ENCODE measurements around the gene CCDC81.
A peak's percentile ranks its signal among the peaks of the same experiment; 100 is the strongest.
"Not testable (repeated sequence)": the region's sequence is repeated elsewhere in the genome, so short reads cannot be mapped to it uniquely, and the experiment has no call there.

CCDC81 gene

GRCh38 chr11:86388198-86388597 lies 13.5 kb downstream of the CCDC81 start:
- DNase-seq (ENCODE audit: low spot score), result no peak

- no peak for DNase-seq (ENCODE audit: low spot score)
Observed at GRCh38 chr11:86390487-86390886, 15.8 kb downstream of the CCDC81 start.

- DNase-seq (ENCODE audit: low spot score), result no peak
Observed at GRCh38 chr11:86395061-86395551, 20.4 kb downstream of the CCDC81 start.

- DNase-seq (ENCODE audit: low spot score), result no peak
Observed at GRCh38 chr11:86396396-86396795, 21.7 kb downstream of the CCDC81 start.

GRCh38 chr11:86397351-86397750 lies 22.7 kb downstream of the CCDC81 start:
- DNase-seq (ENCODE audit: low spot score), result no peak

GRCh38 chr11:86398106-86398505 lies 23.4 kb downstream of the CCDC81 start:
- DNase-seq (ENCODE audit: low spot score), result no peak

GRCh38 chr11:86403458-86403857 lies 28.8 kb downstream of the CCDC81 start:
- no peak for DNase-seq (ENCODE audit: low spot score)

GRCh38 chr11:86408845-86409244 lies 34.2 kb downstream of the CCDC81 start:
- DNase-seq (ENCODE audit: low spot score), result no peak

- no peak for DNase-seq (ENCODE audit: low spot score)
Observed at GRCh38 chr11:86414032-86414431, 39.3 kb downstream of the CCDC81 start.

- DNase-seq (ENCODE audit: low spot score), result no peak
Observed at GRCh38 chr11:86415026-86415425, 40.3 kb downstream of the CCDC81 start.

- peak; percentile 20 for DNase-seq (ENCODE audit: low spot score)
Observed at GRCh38 chr11:86416494-86416893, 41.8 kb downstream of the CCDC81 start.

- not testable (repeated sequence) for DNase-seq (ENCODE audit: low spot score)
Observed at GRCh38 chr11:86416951-86417350, 42.3 kb downstream of the CCDC81 start.

- no peak for DNase-seq (ENCODE audit: low spot score)
Observed at GRCh38 chr11:86418106-86418505, 43.4 kb downstream of the CCDC81 start.

GRCh38 chr11:86418513-86418912 lies 43.8 kb downstream of the CCDC81 start:
- no peak for DNase-seq (ENCODE audit: low spot score)

- no peak for DNase-seq (ENCODE audit: low spot score)
Observed at GRCh38 chr11:86418917-86419316, 44.2 kb downstream of the CCDC81 start.

- no peak for DNase-seq (ENCODE audit: low spot score)
Observed at GRCh38 chr11:86421946-86422345, 47.3 kb downstream of the CCDC81 start.

- no peak for DNase-seq (ENCODE audit: low spot score)
Observed at GRCh38 chr11:86422371-86422770, 47.7 kb downstream of the CCDC81 start.

- not testable (repeated sequence) for DNase-seq (ENCODE audit: low spot score)
Observed at GRCh38 chr11:86423488-86423887, 48.8 kb downstream of the CCDC81 start.

GRCh38 chr11:86427441-86427840 lies 52.8 kb downstream of the CCDC81 start:
- DNase-seq (ENCODE audit: low spot score), result no peak

- no peak for DNase-seq (ENCODE audit: low spot score)
Observed at GRCh38 chr11:86431258-86431657, 56.6 kb downstream of the CCDC81 start.

- not testable (repeated sequence) for DNase-seq (ENCODE audit: low spot score)
Observed at GRCh38 chr11:86433361-86434095, 58.8 kb downstream of the CCDC81 start.

- DNase-seq (ENCODE audit: low spot score), result no peak
Observed at GRCh38 chr11:86435711-86436110, 61.0 kb downstream of the CCDC81 start.

GRCh38 chr11:86438685-86439084 lies 64.0 kb downstream of the CCDC81 start:
- peak; percentile 28 for DNase-seq (ENCODE audit: low spot score)

- DNase-seq (ENCODE audit: low spot score), result no peak
Observed at GRCh38 chr11:86440305-86440716, 65.6 kb downstream of the CCDC81 start.
